ENCODE measurements around the gene R3HDM4. TPM values are rescaled to one million over a fixed set of nuclear protein-coding genes. Genes with fewer than 3 reads are reported as not detected.

Gene R3HDM4
- total and polyA plus RNA-seq, 4 donors = 14.1 to 72.4 (median 20.2) TPM

DNA sequence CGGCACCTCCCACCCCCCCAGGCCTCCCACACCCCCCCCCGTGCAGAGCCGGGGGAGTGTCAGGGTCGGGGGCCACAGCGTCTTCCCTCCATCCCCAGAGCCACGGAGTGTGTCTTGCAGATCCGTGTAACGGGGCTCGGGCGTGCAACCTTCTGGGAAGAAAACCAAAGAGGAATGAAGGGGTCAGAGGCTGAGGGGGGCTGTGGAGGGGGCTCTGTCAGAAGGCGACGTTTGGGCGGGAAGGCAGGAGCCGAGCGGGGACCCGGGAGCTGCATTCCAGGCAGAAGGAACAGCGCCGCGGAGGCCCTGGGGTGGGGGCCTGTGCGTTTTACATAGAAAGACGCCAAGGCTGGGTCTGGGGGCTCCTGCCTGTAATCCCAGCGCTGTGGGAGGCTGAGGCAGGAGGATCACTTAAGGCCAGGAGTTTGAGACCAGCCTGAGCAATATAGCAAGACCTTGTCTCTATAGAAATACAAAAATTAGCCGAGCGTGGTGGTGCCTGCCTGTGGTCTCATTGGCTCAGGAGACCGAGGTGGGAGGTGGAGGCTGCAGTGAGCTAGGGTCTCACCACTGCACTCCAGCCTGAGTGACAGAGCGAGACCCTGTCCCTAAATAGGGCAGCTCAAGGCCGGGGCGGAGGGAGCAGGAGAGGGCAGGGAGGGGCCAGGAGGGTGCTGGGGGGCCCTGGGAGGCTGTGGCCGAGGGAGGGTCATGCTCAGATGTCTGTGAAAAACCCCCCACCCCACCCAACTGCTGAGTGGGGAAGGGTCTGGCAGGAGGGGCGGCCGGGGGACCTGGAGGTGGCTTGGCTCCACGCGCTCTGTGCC is 40.6 kb upstream of the R3HDM4 start:
- H3K4me1 ChIP-seq (ENCODE audit: control insufficient read depth in 4 of 4, insufficient read depth in 4 of 4, low read length in 3 of 4) = peaks cover 3 to 7% (median 4%) of the 10 kb centered on the region in 4 donors
- H3K27ac ChIP-seq (ENCODE audit: low read depth in 1 of 2, low read length in 2 of 2) = no peak overlapping the region
- no peak overlapping the region for H3K9ac ChIP-seq (ENCODE audit: low read depth in 1 of 2, low read length in 2 of 2)
- no peaks in the 10 kb centered on the region for H3K9me3 ChIP-seq (ENCODE audit: control insufficient read depth in 4 of 4, low read length in 3 of 4)
- no peaks in the 10 kb centered on the region for H3K27me3 ChIP-seq (ENCODE audit: control insufficient read depth in 4 of 4, insufficient read depth in 4 of 4, low read length in 3 of 4)
- peak overlapping the region in 1 of 3 donors; percentile 11 for H3K4me3 ChIP-seq (ENCODE audit: low read depth in 1 of 3, low read length in 3 of 3)
- no peak for DNase-seq (ENCODE audit: low spot score)
- WGBS = 68% methylated on average over 33 of the region's 33 CpGs
- TF ChIP-seq GABPA (IDR thresholded peaks at IDR 0.05 in 1 of 2, conservative IDR thresholded peaks at IDR 0.05 in 1 of 2) = no peak
- TF ChIP-seq, protein P1, sequence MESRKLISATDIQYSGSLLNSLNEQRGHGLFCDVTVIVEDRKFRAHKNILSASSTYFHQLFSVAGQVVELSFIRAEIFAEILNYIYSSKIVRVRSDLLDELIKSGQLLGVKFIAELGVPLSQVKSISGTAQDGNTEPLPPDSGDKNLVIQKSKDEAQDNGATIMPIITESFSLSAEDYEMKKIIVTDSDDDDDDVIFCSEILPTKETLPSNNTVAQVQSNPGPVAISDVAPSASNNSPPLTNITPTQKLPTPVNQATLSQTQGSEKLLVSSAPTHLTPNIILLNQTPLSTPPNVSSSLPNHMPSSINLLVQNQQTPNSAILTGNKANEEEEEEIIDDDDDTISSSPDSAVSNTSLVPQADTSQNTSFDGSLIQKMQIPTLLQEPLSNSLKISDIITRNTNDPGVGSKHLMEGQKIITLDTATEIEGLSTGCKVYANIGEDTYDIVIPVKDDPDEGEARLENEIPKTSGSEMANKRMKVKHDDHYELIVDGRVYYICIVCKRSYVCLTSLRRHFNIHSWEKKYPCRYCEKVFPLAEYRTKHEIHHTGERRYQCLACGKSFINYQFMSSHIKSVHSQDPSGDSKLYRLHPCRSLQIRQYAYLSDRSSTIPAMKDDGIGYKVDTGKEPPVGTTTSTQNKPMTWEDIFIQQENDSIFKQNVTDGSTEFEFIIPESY (IDR thresholded peaks at IDR 0.05) = no peak
- no peak for TF ChIP-seq REST (IDR thresholded peaks at IDR 0.05)
- TF ChIP-seq FOXA1 (IDR thresholded peaks at IDR 0.05) = no peak
- no peak for TF ChIP-seq FOXA2 (IDR thresholded peaks at IDR 0.05)
- no peak for TF ChIP-seq RXRA (IDR thresholded peaks at IDR 0.05)
- TF ChIP-seq NR2F2 (IDR thresholded peaks at IDR 0.05) = no peak
- no peak for TF ChIP-seq ATF3 (IDR thresholded peaks at IDR 0.05)
- no peak for TF ChIP-seq RAD21 (IDR thresholded peaks at IDR 0.05)
- no peak for TF ChIP-seq HNF4A (conservative IDR thresholded peaks at IDR 0.05)
- TF ChIP-seq TAF1 (conservative IDR thresholded peaks at IDR 0.05) = no peak
- no peaks in the 10 kb centered on the region for H3K36me3 ChIP-seq (ENCODE audit: control insufficient read depth in 4 of 4, insufficient read depth in 3 of 4, low read depth in 1 of 4, low read length in 3 of 4)

DNA sequence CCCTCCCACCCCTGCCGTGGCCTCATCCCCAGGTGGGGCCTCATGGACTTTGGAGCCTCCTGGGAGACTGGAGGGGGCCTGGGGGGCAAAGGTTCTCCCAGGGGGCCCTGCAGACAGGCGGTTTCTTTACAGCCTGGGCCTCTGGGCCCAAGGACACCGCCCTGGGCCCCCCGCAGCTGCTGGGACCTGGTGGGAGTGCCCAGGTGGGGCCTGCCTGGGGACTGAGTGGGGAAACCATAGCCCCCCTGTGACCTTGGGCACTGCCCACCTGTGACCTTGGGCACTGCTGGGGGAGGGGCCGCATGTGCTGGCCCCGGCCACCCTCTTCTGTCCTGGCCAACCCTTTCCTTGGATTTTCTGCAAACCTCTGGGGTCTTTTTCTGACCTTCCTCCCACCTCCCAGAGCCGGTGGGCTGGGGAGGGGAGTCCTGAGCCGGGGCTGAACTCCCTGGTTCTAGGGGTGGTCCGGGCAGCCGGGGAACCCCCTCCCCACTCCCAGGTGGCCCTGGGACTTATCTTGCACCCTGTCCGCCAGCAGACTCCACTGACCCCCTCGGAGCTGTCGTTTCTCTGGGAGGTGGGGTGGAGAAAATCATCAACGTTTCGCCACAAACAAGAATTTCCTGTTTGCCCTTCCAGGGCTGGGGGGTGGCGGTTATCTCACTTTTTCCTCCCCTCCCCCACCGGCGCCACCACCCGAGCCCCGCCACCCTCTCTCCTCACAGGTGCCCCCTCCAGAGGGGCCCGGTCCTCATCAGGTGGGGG is 39.8 kb upstream of the R3HDM4 start:
- TF ChIP-seq, protein P2, sequence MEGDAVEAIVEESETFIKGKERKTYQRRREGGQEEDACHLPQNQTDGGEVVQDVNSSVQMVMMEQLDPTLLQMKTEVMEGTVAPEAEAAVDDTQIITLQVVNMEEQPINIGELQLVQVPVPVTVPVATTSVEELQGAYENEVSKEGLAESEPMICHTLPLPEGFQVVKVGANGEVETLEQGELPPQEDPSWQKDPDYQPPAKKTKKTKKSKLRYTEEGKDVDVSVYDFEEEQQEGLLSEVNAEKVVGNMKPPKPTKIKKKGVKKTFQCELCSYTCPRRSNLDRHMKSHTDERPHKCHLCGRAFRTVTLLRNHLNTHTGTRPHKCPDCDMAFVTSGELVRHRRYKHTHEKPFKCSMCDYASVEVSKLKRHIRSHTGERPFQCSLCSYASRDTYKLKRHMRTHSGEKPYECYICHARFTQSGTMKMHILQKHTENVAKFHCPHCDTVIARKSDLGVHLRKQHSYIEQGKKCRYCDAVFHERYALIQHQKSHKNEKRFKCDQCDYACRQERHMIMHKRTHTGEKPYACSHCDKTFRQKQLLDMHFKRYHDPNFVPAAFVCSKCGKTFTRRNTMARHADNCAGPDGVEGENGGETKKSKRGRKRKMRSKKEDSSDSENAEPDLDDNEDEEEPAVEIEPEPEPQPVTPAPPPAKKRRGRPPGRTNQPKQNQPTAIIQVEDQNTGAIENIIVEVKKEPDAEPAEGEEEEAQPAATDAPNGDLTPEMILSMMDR (IDR thresholded peaks at IDR 0.05; ENCODE audit: low read depth, low read length, missing input control) = no peak
- peak; percentile 77 for DNase-seq (ENCODE audit: low spot score)
- no peak overlapping the region for H3K27ac ChIP-seq (ENCODE audit: low read depth in 1 of 2, low read length in 2 of 2)
- peaks cover 3 to 7% (median 4%) of the 10 kb centered on the region in 4 donors for H3K4me1 ChIP-seq (ENCODE audit: control insufficient read depth in 4 of 4, insufficient read depth in 4 of 4, low read length in 3 of 4)
- peaks cover 0 to under 1% (median 0%) of the 10 kb centered on the region in 4 donors for H3K36me3 ChIP-seq (ENCODE audit: control insufficient read depth in 4 of 4, insufficient read depth in 3 of 4, low read depth in 1 of 4, low read length in 3 of 4)
- no peaks in the 10 kb centered on the region for H3K27me3 ChIP-seq (ENCODE audit: control insufficient read depth in 4 of 4, insufficient read depth in 4 of 4, low read length in 3 of 4)
- no peak overlapping the region for H3K9ac ChIP-seq (ENCODE audit: low read depth in 1 of 2, low read length in 2 of 2)
- WGBS = 50% methylated on average over 21 of the region's 21 CpGs
- H3K9me3 ChIP-seq (ENCODE audit: control insufficient read depth in 4 of 4, low read length in 3 of 4) = no peaks in the 10 kb centered on the region
- H3K4me3 ChIP-seq (ENCODE audit: low read depth in 1 of 3, low read length in 3 of 3) = peak overlapping the region in 1 of 3 donors; percentile 11

Data from liver (tissue), 9 donors.